ENCODE measurements around the gene KCNH3.
A peak's percentile ranks its signal among the peaks of the same experiment; 100 is the strongest.

KCNH3 gene

DNA sequence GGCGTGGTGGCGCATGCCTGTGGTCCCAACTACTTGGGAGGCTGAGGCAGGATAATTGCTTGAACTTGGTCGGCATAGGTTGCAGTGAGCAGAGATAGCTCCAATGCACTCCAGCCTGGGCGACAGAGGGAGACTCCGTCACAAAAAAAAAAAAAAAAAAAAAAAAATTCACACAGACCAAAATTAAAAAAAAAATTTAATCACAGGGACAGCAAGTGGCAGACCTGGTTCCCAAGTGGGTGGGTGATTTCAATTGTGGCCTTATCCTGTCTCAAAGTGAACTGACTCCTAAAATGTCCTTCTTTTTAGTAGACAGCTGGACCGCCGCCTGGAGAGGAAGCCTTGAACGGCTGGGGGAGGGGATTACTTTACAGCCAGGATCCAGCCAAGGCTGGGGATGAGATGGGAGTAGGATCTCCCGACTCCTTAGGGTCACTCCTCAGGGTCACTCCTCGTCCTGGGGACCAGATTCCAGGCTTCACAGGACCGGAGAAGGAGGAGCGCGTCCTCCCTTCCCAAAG is 1.5 kb upstream of the KCNH3 start:
- no peak for DNase-seq (ENCODE audit: low read depth, low spot score)
- ChIA-PET CTCF (interaction anchor here (1.1 to 3.9 kb wide), 5 partner anchors 30 to 248 kb away, joined by 3 to 35 read pairs (median 4); no protein-coding TSS in a partner anchor), POLR2A (interaction anchor here (0.6 kb wide), 1 partner anchor 9 kb away, joined by 3 read pairs; no protein-coding TSS in a partner anchor)
- peak overlapping the region; percentile 38 for H3K4me3 ChIP-seq (ENCODE audit: low read depth, low read length)
- TF ChIP-seq, protein P1, sequence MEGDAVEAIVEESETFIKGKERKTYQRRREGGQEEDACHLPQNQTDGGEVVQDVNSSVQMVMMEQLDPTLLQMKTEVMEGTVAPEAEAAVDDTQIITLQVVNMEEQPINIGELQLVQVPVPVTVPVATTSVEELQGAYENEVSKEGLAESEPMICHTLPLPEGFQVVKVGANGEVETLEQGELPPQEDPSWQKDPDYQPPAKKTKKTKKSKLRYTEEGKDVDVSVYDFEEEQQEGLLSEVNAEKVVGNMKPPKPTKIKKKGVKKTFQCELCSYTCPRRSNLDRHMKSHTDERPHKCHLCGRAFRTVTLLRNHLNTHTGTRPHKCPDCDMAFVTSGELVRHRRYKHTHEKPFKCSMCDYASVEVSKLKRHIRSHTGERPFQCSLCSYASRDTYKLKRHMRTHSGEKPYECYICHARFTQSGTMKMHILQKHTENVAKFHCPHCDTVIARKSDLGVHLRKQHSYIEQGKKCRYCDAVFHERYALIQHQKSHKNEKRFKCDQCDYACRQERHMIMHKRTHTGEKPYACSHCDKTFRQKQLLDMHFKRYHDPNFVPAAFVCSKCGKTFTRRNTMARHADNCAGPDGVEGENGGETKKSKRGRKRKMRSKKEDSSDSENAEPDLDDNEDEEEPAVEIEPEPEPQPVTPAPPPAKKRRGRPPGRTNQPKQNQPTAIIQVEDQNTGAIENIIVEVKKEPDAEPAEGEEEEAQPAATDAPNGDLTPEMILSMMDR (IDR thresholded peaks at IDR 0.05; ENCODE audit: insufficient read depth, low read length, missing control alignments), result no peak

GRCh38 chr12:49537752-49538509 is 899 bp upstream of the KCNH3 start:
- no peak for DNase-seq (ENCODE audit: low read depth, low spot score)
- POLR2A ChIA-PET, result interaction anchor here (0.6 kb wide), 1 partner anchor 8 kb away, joined by 3 read pairs; no protein-coding TSS in a partner anchor
- TF ChIP-seq, protein P1 (IDR thresholded peaks at IDR 0.05; ENCODE audit: insufficient read depth, low read length, missing control alignments), result no peak
- H3K4me3 ChIP-seq (ENCODE audit: low read depth, low read length), result peak overlapping the region; percentile 38
- CTCF ChIA-PET, result interaction anchor here (0.8 to 3.9 kb wide), 6 partner anchors 29 to 450 kb away, joined by 3 to 35 read pairs (median 4); no protein-coding TSS in a partner anchor

DNA sequence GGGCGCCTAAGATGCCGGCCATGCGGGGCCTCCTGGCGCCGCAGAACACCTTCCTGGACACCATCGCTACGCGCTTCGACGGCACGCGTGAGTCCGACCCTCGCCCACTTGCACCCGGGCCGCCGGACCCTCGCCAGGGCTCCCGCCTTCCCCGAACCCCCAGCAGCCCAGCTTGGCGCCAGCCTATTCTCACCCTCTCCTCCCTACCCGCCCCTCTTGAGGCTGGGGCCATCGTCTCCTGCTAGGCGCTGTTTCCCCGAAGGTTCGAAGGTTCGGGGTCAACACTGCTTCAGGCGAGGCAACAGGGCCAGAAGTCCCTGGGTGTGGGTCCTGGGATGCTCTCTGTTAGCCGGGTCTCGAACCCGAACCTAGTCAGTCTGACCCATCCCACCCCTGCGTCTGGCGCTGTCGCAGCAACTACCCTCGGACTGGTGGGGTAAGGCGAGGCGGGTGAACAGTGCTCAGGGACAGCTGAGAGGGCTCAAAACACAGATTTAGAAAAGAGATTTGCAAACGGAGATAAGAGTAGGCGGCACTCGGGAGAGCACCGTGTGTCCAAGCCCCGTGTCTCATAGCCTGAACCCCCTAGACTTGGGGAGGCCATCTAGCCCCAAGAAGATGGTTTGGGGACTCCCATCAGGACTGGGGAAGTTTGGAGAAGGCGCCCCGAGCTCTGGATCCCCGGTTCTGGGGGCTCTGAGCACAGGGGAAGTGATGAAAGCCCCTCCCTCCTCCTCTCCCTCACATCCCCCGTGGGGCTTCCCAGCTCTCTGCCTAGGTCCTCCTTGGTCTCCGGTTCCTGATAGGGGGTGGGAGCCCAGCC is 787 bp downstream of the KCNH3 start:
- TF ChIP-seq, protein P1 (IDR thresholded peaks at IDR 0.05; ENCODE audit: insufficient read depth, low read length, missing control alignments), result no peak
- ChIA-PET POLR2A (no interaction called here), CTCF (interaction anchor here (1.1 to 2.0 kb wide), 3 partner anchors 14 to 181 kb away, joined by 3 to 5 read pairs (median 4); no protein-coding TSS in a partner anchor)
- no peak for DNase-seq (ENCODE audit: low read depth, low spot score)
- H3K4me3 ChIP-seq (ENCODE audit: low read depth, low read length), result no peak overlapping the region

GRCh38 chr12:49540229-49541139 is 1.7 kb downstream of the KCNH3 start:
- no peak overlapping the region for H3K4me3 ChIP-seq (ENCODE audit: low read depth, low read length)
- TF ChIP-seq, protein P1 (IDR thresholded peaks at IDR 0.05; ENCODE audit: insufficient read depth, low read length, missing control alignments), result no peak
- POLR2A ChIA-PET, result no interaction called here
- CTCF ChIA-PET, result interaction anchor here (1.1 to 2.0 kb wide), 3 partner anchors 13 to 182 kb away, joined by 3 to 5 read pairs (median 4); no protein-coding TSS in a partner anchor
- no peak for DNase-seq (ENCODE audit: low read depth, low spot score)

GRCh38 chr12:49541140-49541861 is 2.5 kb downstream of the KCNH3 start:
- TF ChIP-seq, protein P1 (IDR thresholded peaks at IDR 0.05; ENCODE audit: insufficient read depth, low read length, missing control alignments), result no peak
- H3K4me3 ChIP-seq (ENCODE audit: low read depth, low read length), result no peak overlapping the region
- no peak for DNase-seq (ENCODE audit: low read depth, low spot score)
- ChIA-PET CTCF (no interaction called here), POLR2A (interaction anchor here (0.7 kb wide), 1 partner anchor 54 kb away, joined by 3 read pairs; no protein-coding TSS in a partner anchor)

Data from AG04449 (cell line).